Esophagus muscularis mucosa (tissue), 4 donors: ENCODE results near the gene IDH2. TPM values are rescaled to one million over a fixed set of nuclear protein-coding genes. Genes with fewer than 3 reads are reported as not detected.

Experiments used
- DNase-seq: peaks from one replicate; pipeline ENCODE4 v3.0.0-alpha.2; 2017; ENCODE audit errors: extremely low spot score
- H3K27ac ChIP-seq, 4 donors: fragments of 200-600 bp; sonication (generic); replicated peaks in 1 of 4; 1 replicate in 3 of 4; 2 replicates in 1 of 4; pipeline ENCODE4 v1.5.1; 2016 to 2019; ENCODE audit warnings: mild to moderate bottlenecking in 1 of 4
- H3K27me3 ChIP-seq, 4 donors: fragments of 200-600 bp; sonication (generic); one replicate each; pipeline versions ENCODE4 v1.5.1 to v1.6.0; 2016 to 2019
- H3K36me3 ChIP-seq, 4 donors: fragments of 200-600 bp; sonication (generic); one replicate each; pipeline ENCODE4 v1.5.1; 2016 to 2019
- H3K4me1 ChIP-seq, 4 donors: fragments of 200-600 bp; sonication (generic); one replicate each; pipeline ENCODE4 v1.5.1; 2016 to 2019
- H3K4me3 ChIP-seq, 4 donors: fragments of 200-600 bp; sonication (generic); 1 replicate in 2 of 4; 2 replicates in 2 of 4; pipeline ENCODE4 v1.5.1; 2016 to 2019; ENCODE audit warnings: mild to moderate bottlenecking in 4 of 4, moderate library complexity in 1 of 4
- H3K9me3 ChIP-seq, 4 donors: fragments of 200-600 bp; sonication (generic); 1 replicate in 3 of 4; 2 replicates in 1 of 4; pipeline ENCODE4 v1.5.1; 2016 to 2019
- EP300 ChIP-seq: sonication (generic); formaldehyde crosslinking; IDR thresholded peaks from one replicate; pipeline ENCODE4 v1.6.1; 2017; ENCODE audit warnings: antibody characterized with exemption
- POLR2A ChIP-seq: fragments of 450-650 bp; IDR thresholded peaks from one replicate; pipeline ENCODE4 v1.6.1; 2017; ENCODE audit warnings: antibody characterized with exemption, moderate library complexity, mild to moderate bottlenecking, low read depth
- POLR2AphosphoS5 ChIP-seq, 2 donors: sonication (generic); formaldehyde crosslinking; IDR thresholded peaks; one replicate each; pipeline ENCODE4 v1.6.1; 2017; ENCODE audit warnings: antibody characterized with exemption in 2 of 2
- WGBS: methylation state at CpG from one replicate; pipeline ENCODE4 v1.1.5; 2018; 5-methylcytosine and 5-hydroxymethylcytosine counted together
- intact Hi-C: fragments of 100-400 bp; cut with DNase I; formaldehyde crosslinking; loops from one replicate; pipeline ENCODE4 v1.15.1; 2023
- total RNA-seq, 4 donors: library from RNA; depleted of rRNA; stranded (reverse); fragments of >200 nt; gene quantifications; one replicate each; pipeline versions ENCODE4 v1.1.0 to v1.2.1, GENCODE V29; 2016
- TF ChIP-seq, protein P1 (sequence below), 3 experiments: fragments of 200-600 bp in 2 of 3; fragments of 450-650 bp in 1 of 3; sonication (generic) in 2 of 3; IDR thresholded peaks; one replicate each; pipeline ENCODE4 v1.5.1; 2017 to 2019; ENCODE audit warnings: antibody characterized with exemption in 3 of 3, mild to moderate bottlenecking in 2 of 3, moderate library complexity in 1 of 3

IDH2 gene
- total RNA-seq, 4 donors from 2014 or later: 119 to 228 (median 171) TPM

DNA sequence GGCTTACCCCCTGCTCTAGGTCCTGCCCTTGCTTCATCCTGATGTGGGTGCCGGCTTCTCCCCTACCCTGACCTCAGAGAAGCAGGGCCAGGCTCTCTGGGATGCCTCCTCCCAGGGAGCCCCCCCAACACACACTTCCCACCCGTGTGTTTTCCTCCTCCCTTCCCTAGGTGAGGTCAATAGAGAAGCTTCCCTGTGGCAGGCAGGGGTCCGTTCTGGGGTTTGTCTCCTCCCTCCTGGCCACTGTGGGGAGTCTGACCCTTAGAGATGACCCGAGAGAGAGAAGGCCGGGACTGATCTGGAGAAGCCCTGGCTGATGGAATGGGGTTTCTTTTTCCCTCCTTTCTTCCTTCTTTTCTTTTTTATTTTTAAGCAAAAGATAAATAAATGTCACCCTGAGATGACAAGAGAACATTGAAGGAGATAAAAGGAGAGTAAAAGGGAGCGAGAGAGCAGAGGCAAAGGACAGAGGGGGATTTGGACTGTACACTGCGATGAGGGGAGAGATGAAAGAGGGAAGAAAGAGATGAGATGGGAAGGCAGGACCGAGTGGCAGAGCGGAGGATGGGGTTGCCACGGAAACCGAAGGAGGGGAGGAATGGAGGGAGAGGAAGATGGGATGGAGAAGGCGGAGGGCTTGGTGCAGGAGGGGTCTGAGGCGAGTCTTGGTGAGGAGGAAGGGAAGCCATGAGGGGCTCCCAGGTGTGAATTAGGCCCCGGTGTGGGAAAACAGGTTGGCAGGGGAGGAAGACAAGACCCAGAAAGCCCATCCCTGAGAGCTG lies 48.4 kb downstream of the IDH2 start:
- H3K9me3 ChIP-seq: no peaks in the 10 kb centered on the region
- no peak overlapping the region for H3K27ac ChIP-seq
- intact Hi-C loops: no loop called here
- no peak overlapping the region for H3K4me3 ChIP-seq
- no peak for TF ChIP-seq POLR2A
- TF ChIP-seq, protein P1, sequence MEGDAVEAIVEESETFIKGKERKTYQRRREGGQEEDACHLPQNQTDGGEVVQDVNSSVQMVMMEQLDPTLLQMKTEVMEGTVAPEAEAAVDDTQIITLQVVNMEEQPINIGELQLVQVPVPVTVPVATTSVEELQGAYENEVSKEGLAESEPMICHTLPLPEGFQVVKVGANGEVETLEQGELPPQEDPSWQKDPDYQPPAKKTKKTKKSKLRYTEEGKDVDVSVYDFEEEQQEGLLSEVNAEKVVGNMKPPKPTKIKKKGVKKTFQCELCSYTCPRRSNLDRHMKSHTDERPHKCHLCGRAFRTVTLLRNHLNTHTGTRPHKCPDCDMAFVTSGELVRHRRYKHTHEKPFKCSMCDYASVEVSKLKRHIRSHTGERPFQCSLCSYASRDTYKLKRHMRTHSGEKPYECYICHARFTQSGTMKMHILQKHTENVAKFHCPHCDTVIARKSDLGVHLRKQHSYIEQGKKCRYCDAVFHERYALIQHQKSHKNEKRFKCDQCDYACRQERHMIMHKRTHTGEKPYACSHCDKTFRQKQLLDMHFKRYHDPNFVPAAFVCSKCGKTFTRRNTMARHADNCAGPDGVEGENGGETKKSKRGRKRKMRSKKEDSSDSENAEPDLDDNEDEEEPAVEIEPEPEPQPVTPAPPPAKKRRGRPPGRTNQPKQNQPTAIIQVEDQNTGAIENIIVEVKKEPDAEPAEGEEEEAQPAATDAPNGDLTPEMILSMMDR (IDR thresholded peaks at IDR 0.05): no peak
- no peak for TF ChIP-seq EP300
- no peak for TF ChIP-seq POLR2AphosphoS5 (IDR thresholded peaks at IDR 0.05)
- no peak for DNase-seq
- H3K4me1 ChIP-seq: peaks cover under 1 to 20% (median 9%) of the 10 kb centered on the region in 4 donors
- H3K27me3 ChIP-seq: no peaks in the 10 kb centered on the region
- no peaks in the 10 kb centered on the region for H3K36me3 ChIP-seq
- 79% methylated on average over 14 of the region's 14 CpGs for WGBS

DNA sequence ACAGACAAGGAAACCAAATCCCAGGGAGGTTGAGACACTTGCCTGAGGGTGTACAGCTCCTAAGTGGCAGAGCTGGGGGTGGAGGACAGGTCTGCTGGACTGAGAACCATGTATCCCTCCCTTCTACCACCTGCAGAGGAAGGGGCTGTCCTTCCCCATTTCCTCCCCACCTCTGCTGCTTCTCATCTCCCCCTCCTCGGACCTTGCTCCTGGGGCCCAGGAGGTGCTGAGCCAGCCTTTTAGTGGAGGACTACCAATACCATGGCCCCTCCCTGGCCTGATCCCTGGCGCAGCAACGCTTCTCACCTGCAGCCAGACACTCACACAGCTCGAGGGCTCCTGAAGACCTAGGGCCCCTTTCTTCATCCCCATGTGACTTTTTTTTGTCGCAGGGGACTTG lies 50.4 kb downstream of the IDH2 start:
- DNase-seq: no peak
- Histone ChIP-seq H3K27ac (no peak overlapping the region), H3K9me3 (no peaks in the 10 kb centered on the region), H3K4me1 (peaks cover 13 to 29% (median 23%) of the 10 kb centered on the region in 4 donors), H3K27me3 (no peaks in the 10 kb centered on the region), H3K36me3 (no peaks in the 10 kb centered on the region), H3K4me3 (no peak overlapping the region)
- 75% methylated on average over 5 of the region's 5 CpGs for WGBS
- TF ChIP-seq POLR2AphosphoS5 (IDR thresholded peaks at IDR 0.05): no peak
- TF ChIP-seq, protein P1 (IDR thresholded peaks at IDR 0.05): no peak
- no peak for TF ChIP-seq POLR2A
- TF ChIP-seq EP300: no peak
- intact Hi-C loops: no loop called here

DNA sequence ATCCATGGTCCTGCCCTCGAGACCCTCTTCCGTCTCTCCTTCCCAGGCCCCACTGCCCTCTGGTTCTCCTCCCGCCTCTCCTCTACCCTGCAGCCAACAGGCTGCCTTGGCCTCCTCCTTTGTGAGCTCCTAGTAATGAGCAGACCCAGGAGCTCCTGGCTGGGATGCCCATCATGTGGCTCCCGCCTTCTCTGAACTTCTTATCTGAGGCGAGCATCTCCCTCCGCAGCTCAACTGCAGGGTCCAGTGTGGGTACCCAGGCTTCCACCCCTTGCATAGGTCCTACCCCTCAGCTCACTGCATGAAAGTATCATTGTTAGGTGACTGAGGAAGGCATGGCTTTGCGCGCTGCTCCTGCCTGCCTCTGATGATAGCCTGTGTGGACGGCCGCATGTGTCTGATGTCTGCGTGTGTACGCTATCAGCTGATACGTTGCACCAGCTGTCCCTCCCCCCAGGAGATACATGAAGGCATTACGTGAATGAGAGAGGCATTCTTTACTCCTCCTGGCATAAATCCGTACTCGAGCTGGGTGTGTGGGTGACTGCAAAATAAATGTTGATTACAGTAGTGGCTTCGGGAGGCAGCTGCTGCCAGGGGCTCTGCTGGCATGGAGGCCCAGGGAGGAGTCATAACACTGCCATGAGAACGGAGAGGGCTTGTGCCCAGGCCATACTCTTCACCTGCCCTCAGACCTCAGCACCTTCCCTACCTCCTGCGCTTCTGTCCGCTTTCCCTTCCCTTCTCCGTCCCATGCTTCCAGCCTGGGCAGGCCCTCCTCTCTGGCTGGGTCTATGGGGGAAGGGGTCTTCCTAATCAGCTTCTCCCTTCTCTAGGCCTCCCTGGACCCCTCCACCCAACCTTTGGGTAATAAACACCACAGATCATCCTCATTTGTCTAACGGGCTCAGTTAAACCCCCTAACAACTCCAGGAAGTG lies 52.3 kb downstream of the IDH2 start:
- Histone ChIP-seq H3K4me1 (peaks cover 22 to 45% (median 34%) of the 10 kb centered on the region in 4 donors), H3K9me3 (no peaks in the 10 kb centered on the region)
- intact Hi-C loops: no loop called here

DNA sequence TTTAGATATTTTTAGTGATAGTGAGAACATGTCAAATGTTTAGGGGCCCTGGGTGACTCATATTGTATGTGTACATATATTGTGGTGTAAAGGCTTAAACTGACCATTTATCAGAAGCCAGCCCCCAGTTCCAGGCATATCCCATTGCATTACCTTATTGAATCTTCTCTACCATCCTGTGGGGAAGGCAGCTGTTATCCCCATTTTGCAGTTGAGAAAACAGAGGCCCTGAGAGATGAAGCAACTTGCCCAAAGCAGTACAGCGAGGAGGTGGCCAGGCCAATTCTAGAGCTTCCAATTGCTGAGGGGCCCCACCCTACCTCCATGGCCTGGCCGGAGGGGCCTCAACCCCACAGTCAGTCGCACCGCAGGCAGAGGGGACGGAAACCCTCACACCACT lies 53.2 kb downstream of the IDH2 start:
- Histone ChIP-seq H3K27me3 (no peaks in the 10 kb centered on the region), H3K27ac (no peak overlapping the region), H3K9me3 (no peaks in the 10 kb centered on the region), H3K4me3 (no peak overlapping the region), H3K36me3 (no peaks in the 10 kb centered on the region), H3K4me1 (peaks cover 22 to 38% (median 30%) of the 10 kb centered on the region in 4 donors)
- WGBS: 98% methylated on average over 5 of the region's 5 CpGs
- TF ChIP-seq POLR2A (no peak), POLR2AphosphoS5 (IDR thresholded peaks at IDR 0.05) (no peak), EP300 (no peak)
- TF ChIP-seq, protein P1 (IDR thresholded peaks at IDR 0.05): no peak
- intact Hi-C loops: no loop called here
- DNase-seq: no peak

More for the DNA sequence above, 52.3 kb downstream of the IDH2 start:
- TF ChIP-seq POLR2AphosphoS5 (IDR thresholded peaks at IDR 0.05): no peak
- no peak for TF ChIP-seq EP300
- TF ChIP-seq, protein P1 (IDR thresholded peaks at IDR 0.05): no peak
- TF ChIP-seq POLR2A: no peak
- Histone ChIP-seq H3K27ac (no peak overlapping the region), H3K36me3 (no peaks in the 10 kb centered on the region), H3K4me3 (no peak overlapping the region), H3K27me3 (no peaks in the 10 kb centered on the region)
- 81% methylated on average over 22 of the region's 22 CpGs for WGBS
- DNase-seq: no peak
